ENCODE results near the gene ADAMTS1.

ADAMTS1 gene

DNA sequence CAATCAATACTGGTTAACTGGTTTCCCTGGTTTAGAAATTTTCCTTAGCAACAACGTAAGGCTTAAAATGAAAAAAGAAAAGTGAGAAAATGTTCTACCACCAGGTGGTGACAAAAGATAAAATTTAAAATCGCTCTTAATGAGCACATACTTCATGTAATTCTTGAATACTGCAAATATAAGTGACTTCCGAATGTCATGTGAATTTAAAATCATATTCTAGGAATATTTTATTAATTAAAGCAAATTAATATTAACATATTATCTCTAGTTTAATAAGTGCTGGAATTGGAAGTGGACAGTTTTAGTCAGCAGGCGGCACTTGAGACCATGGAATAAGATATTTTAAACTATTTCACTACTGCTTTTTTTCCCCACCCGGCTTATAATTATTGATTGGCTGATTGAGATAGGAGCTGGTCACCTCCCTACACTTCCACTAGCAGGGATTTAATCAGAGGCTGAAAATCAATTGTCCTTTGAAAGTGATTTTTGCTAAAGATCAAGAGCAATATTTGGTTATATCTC lies 5.0 kb upstream of the ADAMTS1 start:
- no peak overlapping the region for H3K4me3 ChIP-seq (ENCODE audit: low read length)
- DNase-seq (ENCODE audit: low read depth), result peak; percentile 50
- TF ChIP-seq, protein P1, sequence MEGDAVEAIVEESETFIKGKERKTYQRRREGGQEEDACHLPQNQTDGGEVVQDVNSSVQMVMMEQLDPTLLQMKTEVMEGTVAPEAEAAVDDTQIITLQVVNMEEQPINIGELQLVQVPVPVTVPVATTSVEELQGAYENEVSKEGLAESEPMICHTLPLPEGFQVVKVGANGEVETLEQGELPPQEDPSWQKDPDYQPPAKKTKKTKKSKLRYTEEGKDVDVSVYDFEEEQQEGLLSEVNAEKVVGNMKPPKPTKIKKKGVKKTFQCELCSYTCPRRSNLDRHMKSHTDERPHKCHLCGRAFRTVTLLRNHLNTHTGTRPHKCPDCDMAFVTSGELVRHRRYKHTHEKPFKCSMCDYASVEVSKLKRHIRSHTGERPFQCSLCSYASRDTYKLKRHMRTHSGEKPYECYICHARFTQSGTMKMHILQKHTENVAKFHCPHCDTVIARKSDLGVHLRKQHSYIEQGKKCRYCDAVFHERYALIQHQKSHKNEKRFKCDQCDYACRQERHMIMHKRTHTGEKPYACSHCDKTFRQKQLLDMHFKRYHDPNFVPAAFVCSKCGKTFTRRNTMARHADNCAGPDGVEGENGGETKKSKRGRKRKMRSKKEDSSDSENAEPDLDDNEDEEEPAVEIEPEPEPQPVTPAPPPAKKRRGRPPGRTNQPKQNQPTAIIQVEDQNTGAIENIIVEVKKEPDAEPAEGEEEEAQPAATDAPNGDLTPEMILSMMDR (conservative IDR thresholded peaks at IDR 0.05; ENCODE audit: low read length), result peak; percentile 73

DNA sequence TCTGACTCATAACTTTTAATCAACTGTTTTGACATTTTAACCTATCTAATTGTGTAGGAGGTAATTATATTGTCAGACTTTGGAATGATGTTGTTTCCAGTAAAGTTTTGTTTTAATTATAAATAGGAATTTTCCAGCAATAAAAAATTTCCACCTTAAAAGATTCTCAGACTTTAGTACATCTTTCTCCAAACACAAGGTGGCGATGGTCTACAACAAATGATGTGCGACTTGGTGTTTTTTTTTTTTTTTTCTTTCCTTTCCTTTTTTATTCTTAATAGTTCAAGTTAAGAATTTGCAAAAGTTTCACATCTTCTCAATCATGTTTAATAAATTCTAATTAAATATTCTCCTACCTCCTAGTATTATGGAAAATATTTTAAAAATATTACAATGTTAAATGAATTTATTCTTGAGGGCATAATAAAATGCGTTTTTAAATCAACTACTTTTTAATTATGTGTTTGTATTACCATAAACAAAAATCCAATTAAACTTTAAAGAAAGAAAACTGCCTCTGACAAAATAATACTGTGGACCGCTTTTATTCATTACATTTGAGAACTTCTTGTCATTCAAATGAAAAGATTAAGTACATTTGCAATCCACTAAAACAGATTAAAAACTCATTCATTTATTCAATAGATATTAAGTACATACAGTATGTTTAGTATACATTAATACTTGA lies 4.4 kb upstream of the ADAMTS1 start:
- DNase-seq (ENCODE audit: low read depth), result peak; percentile 77
- H3K4me3 ChIP-seq (ENCODE audit: low read length), result no peak overlapping the region
- TF ChIP-seq, protein P1 (conservative IDR thresholded peaks at IDR 0.05; ENCODE audit: low read length), result peak; percentile 75

DNA sequence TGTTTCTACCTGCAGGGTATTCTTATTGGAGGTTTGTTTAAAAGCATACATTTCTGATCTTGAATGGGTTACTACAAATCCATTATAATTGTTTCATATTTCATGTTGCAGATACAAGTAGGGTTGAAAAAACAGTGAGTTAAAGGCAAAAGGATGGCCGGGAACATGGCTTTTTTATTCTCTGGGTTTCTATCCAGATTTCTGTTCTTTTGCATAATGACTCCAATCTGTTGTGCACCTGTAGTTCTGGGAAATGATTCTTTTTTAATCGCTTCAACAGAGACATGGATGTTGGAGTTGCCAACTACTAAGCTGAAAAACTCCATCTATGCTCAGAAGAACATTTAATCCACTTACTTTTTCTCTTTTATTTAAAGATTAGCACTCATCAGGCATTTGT lies 2.7 kb upstream of the ADAMTS1 start:
- DNase-seq (ENCODE audit: low read depth), result no peak
- TF ChIP-seq, protein P1 (conservative IDR thresholded peaks at IDR 0.05; ENCODE audit: low read length), result no peak
- no peak overlapping the region for H3K4me3 ChIP-seq (ENCODE audit: low read length)

DNA sequence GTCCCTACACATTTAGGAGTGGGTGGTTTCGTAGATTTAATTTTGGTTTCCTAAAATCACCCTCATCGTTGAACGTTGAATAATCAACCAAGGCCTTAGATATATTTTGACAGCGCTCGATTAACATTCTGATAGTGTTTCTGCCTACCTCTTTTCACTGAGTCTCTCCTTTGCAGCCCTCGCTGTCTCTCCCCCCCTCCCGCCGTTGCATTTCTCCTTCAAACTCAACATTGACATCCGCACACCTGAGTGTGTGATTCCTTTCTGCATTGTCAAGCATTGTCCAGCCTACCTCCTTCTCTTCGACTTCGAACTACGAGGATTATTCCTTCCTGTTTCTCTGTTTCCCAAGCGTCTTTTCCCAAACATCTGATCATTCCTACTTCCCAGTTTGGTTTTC lies 1.8 kb upstream of the ADAMTS1 start:
- H3K4me3 ChIP-seq (ENCODE audit: low read length), result peak overlapping the region; percentile 98
- TF ChIP-seq, protein P1 (conservative IDR thresholded peaks at IDR 0.05; ENCODE audit: low read length), result no peak
- DNase-seq (ENCODE audit: low read depth), result no peak

DNA sequence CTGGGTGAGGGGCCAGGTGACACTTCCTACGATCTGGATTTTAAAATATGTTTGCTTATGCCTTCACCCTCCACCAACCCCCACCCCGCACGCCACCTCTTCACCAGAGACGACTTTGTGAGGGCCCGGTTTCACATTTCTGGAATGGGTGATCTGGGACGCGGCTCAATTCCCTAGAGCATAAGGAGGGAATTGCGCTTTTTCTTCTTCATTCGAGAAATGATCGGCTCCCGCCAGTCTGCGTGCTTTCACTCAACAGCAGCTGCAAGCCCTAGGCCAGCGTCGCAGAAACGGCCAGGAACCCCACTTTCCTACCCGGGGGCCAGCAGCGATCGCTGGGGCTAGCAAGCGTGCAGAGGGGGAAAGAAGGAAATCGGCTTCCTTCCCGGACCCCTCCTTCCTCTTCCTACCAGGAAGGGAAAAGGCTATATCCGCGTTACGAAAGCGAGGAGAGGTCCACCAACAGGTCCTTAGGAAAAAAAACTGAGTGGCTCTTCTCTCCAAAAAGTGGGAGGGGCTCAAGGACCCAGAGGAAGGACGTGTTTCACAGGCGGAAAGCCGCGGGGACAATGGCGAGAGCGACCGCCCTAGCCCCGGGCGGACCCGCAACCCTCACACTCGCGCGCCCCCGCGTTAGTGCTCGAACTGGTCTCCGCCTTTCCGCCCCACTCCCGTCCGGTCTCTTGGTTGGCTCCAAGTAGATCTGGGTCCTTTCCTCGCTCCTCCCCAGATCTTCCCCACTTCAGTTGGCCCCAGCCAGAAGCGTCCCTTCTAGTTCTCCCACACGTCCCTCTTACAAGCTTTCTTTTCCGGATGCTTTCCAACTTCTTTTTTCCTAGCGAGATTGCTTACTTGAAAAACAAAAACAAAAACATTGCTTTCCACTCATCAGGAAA lies 1.1 kb upstream of the ADAMTS1 start:
- peak overlapping the region; percentile 98 for H3K4me3 ChIP-seq (ENCODE audit: low read length)
- TF ChIP-seq, protein P1 (conservative IDR thresholded peaks at IDR 0.05; ENCODE audit: low read length), result peak; percentile 31; the same call in 1 of the 2 replicates
- DNase-seq (ENCODE audit: low read depth), result peak; percentile 80

DNA sequence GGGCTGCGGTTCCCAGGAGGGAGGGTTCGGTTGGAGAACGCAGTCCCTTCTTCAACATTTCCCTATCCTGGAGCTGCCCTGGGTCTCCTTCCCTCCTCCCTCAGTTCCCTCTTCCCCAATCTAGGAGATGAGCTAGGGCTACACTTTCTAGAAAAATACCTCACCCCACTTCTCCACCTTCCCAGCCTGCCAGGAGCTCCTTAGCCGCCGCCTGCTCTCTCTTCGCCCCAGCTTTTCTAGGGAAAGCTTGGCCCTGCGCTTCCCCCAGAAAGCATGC lies 488 bp upstream of the ADAMTS1 start:
- DNase-seq (ENCODE audit: low read depth), result peak; percentile 25
- TF ChIP-seq, protein P1 (conservative IDR thresholded peaks at IDR 0.05; ENCODE audit: low read length), result no peak
- peak overlapping the region; percentile 98 for H3K4me3 ChIP-seq (ENCODE audit: low read length)

Data from AG10803 (cell line).